SH-SY5Y (cell line): Measurements from ENCODE around the gene SPEN.

ENCODE experiments used
- GATA2 ChIP-seq: IDR thresholded peaks from 2 replicates; pipeline ENCODE4 v1.6.1; 2011; ENCODE audit warnings: mild to moderate bottlenecking, low read depth, low read length
- GATA3 ChIP-seq: IDR thresholded peaks from 2 replicates; pipeline ENCODE4 v1.6.1; 2011; ENCODE audit warnings: low read depth, mild to moderate bottlenecking, low read length, moderate library complexity

- TF ChIP-seq GATA3: no peak
- no peak for TF ChIP-seq GATA2
Measured at GRCh38 chr1:15933684-15934083, 86.2 kb downstream of the SPEN start.
